Activated CD8-positive, alpha-beta memory T cell treated with anti-CD3 and anti-CD28 coated beads for 36 hours (primary cell): Measurements from ENCODE around the gene HDDC3. TPM values are rescaled to one million over a fixed set of nuclear protein-coding genes. Genes with fewer than 3 reads are reported as not detected.

Source experiments
- CTCF ChIA-PET: fragments of 350-600 bp; sonication (Branson Sonifier 250); formaldehyde crosslinking; loops from one replicate; lab custom pipeline; 2021; ENCODE audit warnings: antibody characterized with exemption; lab: Charles Lee
- POLR2A ChIA-PET: fragments of 350-600 bp; sonication (Branson Sonifier 250); formaldehyde crosslinking; loops from one replicate; lab custom pipeline; 2021; ENCODE audit warnings: antibody characterized with exemption; lab: Charles Lee
- total RNA-seq, 2 experiments: library from RNA; stranded (reverse); gene quantifications; one replicate each; pipeline ENCODE4 v1.2.3, GENCODE V29; 2021

The HDDC3 gene
- total RNA-seq, 2 experiments from 2014 or later = 40.0 to 41.3 TPM

DNA sequence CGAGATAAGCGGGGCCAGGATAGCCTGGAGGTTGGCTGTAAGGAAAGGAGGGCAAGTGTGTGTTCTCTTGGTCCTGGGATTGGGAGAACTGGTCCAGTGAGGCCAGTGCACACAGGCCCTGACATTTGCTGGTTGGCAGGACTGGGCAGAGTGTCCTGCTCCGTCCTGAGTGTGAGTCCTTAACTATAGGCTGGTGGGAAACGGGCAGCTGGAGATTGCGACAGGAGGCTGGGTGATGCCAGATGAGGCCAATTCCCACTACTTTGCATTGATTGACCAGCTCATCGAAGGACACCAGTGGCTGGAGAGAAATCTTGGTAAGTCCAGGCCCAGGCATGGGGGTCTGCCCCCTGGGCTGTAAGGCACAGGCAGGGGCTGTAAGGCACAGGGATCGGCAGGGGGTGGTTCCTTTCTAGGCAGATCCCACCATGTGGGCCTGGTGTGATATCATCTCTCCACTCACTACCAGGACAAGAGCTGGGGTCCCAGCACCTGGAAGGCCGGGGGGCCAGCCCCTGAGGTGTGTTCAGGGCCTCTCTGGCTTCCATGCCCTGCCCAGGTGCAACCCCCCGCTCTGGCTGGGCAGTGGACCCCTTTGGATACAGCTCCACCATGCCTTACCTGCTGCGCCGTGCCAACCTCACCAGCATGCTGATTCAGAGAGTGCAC is 26.0 kb downstream of the HDDC3 start:
- CTCF ChIA-PET = interaction anchor here (13.1 kb wide), 1 partner anchor 26 kb away, joined by 136 read pairs; the partner anchor contains the start of genes HDDC3 and UNC45A
- POLR2A ChIA-PET = interaction anchor here (0.6 to 1.6 kb wide), 2 partner anchors 16 to 25 kb away, joined by 5 to 7 read pairs; partner anchors contain the start of gene HDDC3

- POLR2A ChIA-PET = interaction anchor here (0.6 to 2.2 kb wide), 3 partner anchors 10 to 26 kb away, joined by 5 to 7 read pairs (median 7); partner anchors contain the start of gene HDDC3
These were observed 26.8 kb downstream of the HDDC3 start for GRCh38 chr15:90905306-90906180.

DNA sequence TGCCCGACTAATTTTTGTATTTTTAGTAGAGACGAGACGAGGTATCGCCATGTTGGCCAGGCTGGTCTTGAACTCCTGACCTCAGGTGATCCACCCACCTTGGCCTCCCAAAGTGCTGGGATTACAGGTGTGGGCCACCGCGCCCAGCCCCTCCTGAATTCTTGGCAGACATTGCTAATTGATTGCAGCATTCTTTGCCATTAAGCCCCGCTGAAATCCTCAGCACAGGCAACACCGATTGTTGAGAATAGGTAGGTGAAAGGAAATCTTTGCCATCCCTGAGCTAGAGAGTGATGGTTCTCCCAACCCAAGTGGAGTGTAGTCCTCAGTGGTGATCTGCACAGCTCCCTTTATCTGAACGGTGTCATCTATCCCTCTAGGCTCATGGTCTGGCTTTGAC is 27.6 kb downstream of the HDDC3 start:
- ChIA-PET POLR2A (interaction anchor here (2.2 kb wide), 1 partner anchor 11 kb away, joined by 7 read pairs; no protein-coding TSS in a partner anchor), CTCF (interaction anchor here (0.6 to 13.1 kb wide), 4 partner anchors 14 to 205 kb away, joined by 3 to 136 read pairs (median 12); partner anchors contain the start of genes HDDC3 and UNC45A)

More at GRCh38 chr15:90905306-90906180, 26.8 kb downstream of the HDDC3 start:
- CTCF ChIA-PET = interaction anchor here (4.0 to 13.1 kb wide), 2 partner anchors 13 to 27 kb away, joined by 15 to 136 read pairs; partner anchors contain the start of genes HDDC3 and UNC45A

DNA sequence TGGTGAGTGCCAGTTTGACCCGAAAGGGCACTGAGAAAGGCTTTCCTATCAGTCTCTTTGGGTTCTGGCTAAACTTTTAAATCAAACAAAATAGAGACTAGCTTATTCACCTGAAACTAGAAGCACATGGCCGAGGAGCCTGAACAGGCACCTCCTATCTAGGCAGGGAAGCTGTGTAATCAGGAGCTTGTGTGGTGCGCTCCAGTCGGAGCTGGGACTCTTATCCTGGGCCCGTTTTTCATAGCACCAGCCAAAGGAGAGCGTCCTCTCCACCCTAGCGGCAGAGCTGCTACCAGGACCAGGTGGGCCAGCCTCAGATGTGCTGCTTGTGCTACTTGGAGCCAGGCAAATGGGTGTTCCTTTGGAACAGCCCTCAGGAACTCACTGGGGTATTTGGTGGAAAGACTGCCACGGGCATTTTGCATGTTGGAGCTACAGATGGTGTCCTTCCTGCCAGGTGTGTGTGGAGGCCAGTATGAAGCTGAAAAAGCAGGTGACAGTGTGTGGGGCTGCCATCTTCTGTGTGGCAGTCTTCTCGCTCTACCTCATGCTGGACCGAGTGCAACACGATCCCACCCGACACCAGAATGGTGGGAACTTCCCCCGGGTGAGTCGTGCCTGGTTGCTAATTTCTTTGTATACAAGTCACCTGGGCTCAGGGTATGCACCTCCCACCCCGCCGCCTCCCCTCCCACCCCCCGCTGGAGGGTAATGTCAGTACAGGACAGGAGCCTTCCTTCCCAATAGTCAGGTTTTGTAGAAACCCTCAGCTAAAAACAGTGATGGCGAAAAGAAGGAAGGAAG is 28.4 kb downstream of the HDDC3 start:
- ChIA-PET CTCF (interaction anchor here (0.6 to 13.1 kb wide), 12 partner anchors 10 to 611 kb away, joined by 3 to 136 read pairs (median 6); partner anchors contain the start of genes BLM, HDDC3 and UNC45A), POLR2A (interaction anchor here (0.6 to 2.8 kb wide), 9 partner anchors 11 to 73 kb away, joined by 3 to 42 read pairs (median 7); partner anchors contain the start of genes HDDC3 and UNC45A)

- ChIA-PET CTCF (interaction anchor here (0.7 to 13.1 kb wide), 16 partner anchors 9 to 610 kb away, joined by 3 to 136 read pairs (median 4); partner anchors contain the start of genes BLM, HDDC3 and UNC45A), POLR2A (interaction anchor here (0.6 to 2.8 kb wide), 10 partner anchors 12 to 122 kb away, joined by 3 to 42 read pairs (median 6); partner anchors contain the start of genes HDDC3 and UNC45A)
These were observed 29.3 kb downstream of the HDDC3 start, which contains the start of gene MAN2A2 for GRCh38 chr15:90902840-90903732. Gene MAN2A2 (plus strand): TSS chr15:90903302. CDS start chr15:90904208, 906 bp downstream.

- ChIA-PET CTCF (interaction anchor here (0.6 to 13.1 kb wide), 16 partner anchors 9 to 254 kb away, joined by 3 to 136 read pairs (median 4); partner anchors contain the start of genes HDDC3 and UNC45A), POLR2A (interaction anchor here (0.5 to 2.8 kb wide), 9 partner anchors 13 to 793 kb away, joined by 3 to 42 read pairs (median 5); partner anchors contain the start of genes HDDC3 and UNC45A)
These were observed 30.1 kb downstream of the HDDC3 start for GRCh38 chr15:90902040-90902839.

GRCh38 chr15:90901175-90902039 is 30.9 kb downstream of the HDDC3 start:
- ChIA-PET CTCF (interaction anchor here (0.6 to 13.1 kb wide), 10 partner anchors 8 to 253 kb away, joined by 3 to 136 read pairs (median 4); partner anchors contain the start of genes HDDC3 and UNC45A), POLR2A (interaction anchor here (0.6 to 2.8 kb wide), 5 partner anchors 29 to 252 kb away, joined by 3 to 42 read pairs (median 12); partner anchors contain the start of genes HDDC3 and UNC45A)

DNA sequence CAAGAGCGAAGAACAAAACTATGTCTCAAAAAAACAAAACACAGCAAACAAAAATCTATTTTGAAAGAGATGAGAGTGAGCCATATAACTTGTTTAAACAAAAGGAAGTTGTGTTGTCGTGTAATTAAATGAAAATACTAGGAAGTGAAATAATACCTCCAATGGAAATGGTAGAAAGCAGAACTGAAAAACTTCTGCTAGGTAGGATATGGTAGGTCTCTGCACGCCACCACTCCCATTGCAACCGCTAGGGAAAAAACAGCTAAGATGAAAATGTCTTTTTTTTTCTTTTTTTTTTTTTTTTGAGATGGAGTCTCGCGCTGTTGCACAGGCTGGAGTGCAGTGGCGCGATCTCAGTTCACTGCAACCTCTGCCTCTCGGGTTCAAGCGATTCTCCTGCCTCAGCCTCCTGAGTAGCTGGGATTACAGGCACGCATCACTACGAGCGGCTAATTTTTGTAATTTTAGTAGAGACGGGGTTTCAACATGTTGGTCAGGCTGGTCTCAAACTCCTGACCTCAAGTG is 35.2 kb downstream of the HDDC3 start:
- ChIA-PET POLR2A (interaction anchor here (0.7 kb wide), 1 partner anchor 57 kb away, joined by 4 read pairs; the partner anchor contains the start of gene RCCD1), CTCF (interaction anchor here (1.7 to 13.1 kb wide), 2 partner anchors 11 to 35 kb away, joined by 9 to 136 read pairs; partner anchors contain the start of genes HDDC3 and UNC45A)

GRCh38 chr15:90895571-90896117 is 36.7 kb downstream of the HDDC3 start:
- ChIA-PET CTCF (interaction anchor here (1.8 to 13.1 kb wide), 2 partner anchors 10 to 37 kb away, joined by 7 to 136 read pairs; partner anchors contain the start of genes HDDC3 and UNC45A), POLR2A (interaction anchor here (0.6 kb wide), 1 partner anchor 57 kb away, joined by 3 read pairs; no protein-coding TSS in a partner anchor)

GRCh38 chr15:90893175-90894090 is 38.9 kb downstream of the HDDC3 start:
- CTCF ChIA-PET = interaction anchor here (1.2 to 1.5 kb wide), 3 partner anchors 9 to 40 kb away, joined by 4 to 7 read pairs (median 5); partner anchors contain the start of genes HDDC3 and MAN2A2
- POLR2A ChIA-PET = no interaction called here

DNA sequence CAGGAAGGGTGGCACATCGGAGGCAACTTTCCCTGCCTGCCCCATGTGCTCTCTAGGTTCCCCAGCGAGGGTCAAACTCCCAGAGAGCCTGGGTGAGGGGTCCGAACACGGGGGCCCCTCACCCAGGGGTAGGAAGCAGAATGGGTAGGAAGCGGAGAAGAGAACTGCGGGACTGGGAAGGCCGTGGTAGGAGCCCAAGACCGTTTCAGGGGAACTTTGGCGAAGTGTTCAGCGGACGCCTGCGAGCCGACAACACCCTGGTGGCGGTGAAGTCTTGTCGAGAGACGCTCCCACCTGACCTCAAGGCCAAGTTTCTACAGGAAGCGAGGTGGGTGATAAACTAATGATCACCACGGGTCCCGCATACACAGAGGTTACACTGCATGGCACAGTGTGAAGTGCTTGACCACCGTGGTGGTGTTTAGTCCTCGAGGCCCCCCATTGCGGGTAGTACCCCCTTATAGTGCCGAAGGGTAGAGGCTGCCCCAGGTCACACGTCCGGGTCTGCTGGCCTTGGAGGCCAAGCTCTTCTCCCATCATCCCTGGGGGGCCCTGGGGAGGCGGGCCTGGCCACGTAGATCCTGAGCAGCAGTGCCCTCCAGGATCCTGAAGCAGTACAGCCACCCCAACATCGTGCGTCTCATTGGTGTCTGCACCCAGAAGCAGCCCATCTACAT is 39.7 kb downstream of the HDDC3 start:
- ChIA-PET POLR2A (no interaction called here), CTCF (interaction anchor here (1.2 to 1.5 kb wide), 3 partner anchors 10 to 41 kb away, joined by 4 to 7 read pairs (median 5); partner anchors contain the start of genes HDDC3 and MAN2A2)

GRCh38 chr15:90892023-90892422 is 40.3 kb downstream of the HDDC3 start:
- ChIA-PET POLR2A (no interaction called here), CTCF (no interaction called here)
